ENCODE results near the gene RIPK3. TPM values are rescaled to one million over a fixed set of nuclear protein-coding genes. Genes with fewer than 3 reads are reported as not detected.

Gene RIPK3
- total and polyA plus RNA-seq, 2 experiments from 2014 or later, result 0.32 to 1.5 TPM

DNA sequence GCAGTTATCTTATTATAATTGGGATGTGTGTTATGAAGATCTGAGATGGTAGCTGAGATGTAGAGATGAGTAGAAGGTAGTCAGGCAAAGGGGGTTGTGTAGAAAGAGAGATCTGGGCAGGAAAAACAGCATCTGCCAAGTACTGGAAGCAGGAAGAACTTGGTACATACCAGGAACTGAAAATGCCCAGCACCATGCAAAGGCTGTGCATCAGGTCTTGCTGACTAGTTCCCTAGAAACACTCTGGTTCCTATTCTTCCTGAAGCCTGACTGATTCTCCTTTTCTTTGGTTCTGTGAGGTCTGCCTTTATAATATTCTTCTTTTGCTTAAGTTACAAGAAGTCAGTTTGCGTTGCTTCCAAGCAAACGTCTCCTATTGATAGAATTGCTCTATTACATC, 21.5 kb upstream of the RIPK3 start:
- DNase-seq (ENCODE audit: low spot score) (no peak), ATAC-seq (no peak)
- Mint-ChIP-seq H3K9me3 (no peaks in the 10 kb centered on the region; the same call in 2 of the 3 replicates), H3K27ac (no peak overlapping the region), H3K4me1 (peaks cover 11% of the 10 kb centered on the region), H3K36me3 (ENCODE audit: low read depth) (no peaks in the 10 kb centered on the region), H3K4me3 (no peak overlapping the region), H3K27me3 (ENCODE audit: insufficient read depth, low read depth, poor library complexity) (peaks cover 25% of the 10 kb centered on the region)
- peaks cover 9% of the 10 kb centered on the region; the same call in 1 of the 2 replicates for H3K4me1 ChIP-seq (ENCODE audit: insufficient read depth)
- no peaks in the 10 kb centered on the region for H3K79me2 ChIP-seq (replicated peaks; ENCODE audit: insufficient read depth)
- H3K9me2 ChIP-seq (ENCODE audit: insufficient read depth), result no peaks in the 10 kb centered on the region
- H3F3A ChIP-seq (replicated peaks; ENCODE audit: low read depth), result no peaks in the 10 kb centered on the region
- no peak overlapping the region for H3K4me3 ChIP-seq
- no peaks in the 10 kb centered on the region; the same call in 1 of the 2 replicates for H4K20me1 ChIP-seq (replicated peaks; ENCODE audit: insufficient read depth)
- no peaks in the 10 kb centered on the region for H3K36me3 ChIP-seq (ENCODE audit: insufficient read depth)
- TF ChIP-seq CREB1 (CRISPR knock-in tag; IDR thresholded peaks at IDR 0.05; ENCODE audit: low read depth) (no peak), ZNF114 (CRISPR knock-in tag; IDR thresholded peaks at IDR 0.05) (no peak), POLR2AphosphoS5 (IDR thresholded peaks at IDR 0.05; ENCODE audit: low read depth) (no peak), JUNB (IDR thresholded peaks at IDR 0.05; ENCODE audit: unreplicated experiment) (no peak)
- H2AFZ ChIP-seq, result no peak overlapping the region
- H3K27me3 ChIP-seq (ENCODE audit: insufficient read depth), result peaks cover 69% of the 10 kb centered on the region
- no peak overlapping the region for H3K27ac ChIP-seq (ENCODE audit: low read depth)
- H3K4me2 ChIP-seq, result no peak overlapping the region

DNA sequence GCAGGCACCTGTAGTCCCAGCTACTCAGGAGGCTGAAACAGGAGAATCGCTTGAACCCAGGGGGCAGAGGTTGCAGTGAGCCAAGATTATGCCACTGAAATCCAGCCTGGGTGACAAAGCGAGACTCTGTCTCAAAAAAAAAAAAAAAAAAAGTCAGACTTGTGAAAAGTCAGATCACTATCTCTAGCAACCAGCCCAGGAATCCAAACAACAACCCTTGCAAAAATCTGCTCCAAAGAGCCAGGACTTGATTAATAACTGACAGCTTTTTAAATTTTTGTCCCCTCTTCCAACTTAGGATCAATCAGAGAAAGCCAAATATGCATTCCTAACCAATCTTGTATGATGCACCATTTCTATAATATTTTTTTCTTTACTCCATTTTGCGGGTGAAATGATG, 20.5 kb upstream of the RIPK3 start:
- Histone ChIP-seq H3K27me3 (ENCODE audit: insufficient read depth) (peaks cover 63% of the 10 kb centered on the region), H3K36me3 (ENCODE audit: insufficient read depth) (no peaks in the 10 kb centered on the region), H3F3A (replicated peaks; ENCODE audit: low read depth) (no peaks in the 10 kb centered on the region), H3K4me2 (no peak overlapping the region), H3K4me3 (no peak overlapping the region), H3K9me2 (ENCODE audit: insufficient read depth) (no peaks in the 10 kb centered on the region), H2AFZ (no peak overlapping the region), H3K79me2 (replicated peaks; ENCODE audit: insufficient read depth) (no peaks in the 10 kb centered on the region), H4K20me1 (replicated peaks; ENCODE audit: insufficient read depth) (no peaks in the 10 kb centered on the region; the same call in 1 of the 2 replicates), H3K27ac (ENCODE audit: low read depth) (no peak overlapping the region), H3K4me1 (ENCODE audit: insufficient read depth) (0 out of 2 replicates have a peak, but pooled peaks cover 3% of the 10 kb centered on the region)
- TF ChIP-seq CREB1 (CRISPR knock-in tag; IDR thresholded peaks at IDR 0.05; ENCODE audit: low read depth), result no peak
- no peak for TF ChIP-seq EZH2 (IDR thresholded peaks at IDR 0.05; ENCODE audit: low read depth, unreplicated experiment)
- no peak for TF ChIP-seq ZNF114 (CRISPR knock-in tag; IDR thresholded peaks at IDR 0.05)
- Mint-ChIP-seq H3K4me1 (peaks cover 3% of the 10 kb centered on the region), H3K4me3 (no peak overlapping the region), H3K36me3 (ENCODE audit: low read depth) (no peaks in the 10 kb centered on the region), H3K9me3 (no peaks in the 10 kb centered on the region; the same call in 2 of the 3 replicates), H3K27ac (no peak overlapping the region), H3K27me3 (ENCODE audit: insufficient read depth, low read depth, poor library complexity) (peaks cover 20% of the 10 kb centered on the region)
- no peak for DNase-seq (ENCODE audit: low spot score)
- ATAC-seq, result no peak

DNA sequence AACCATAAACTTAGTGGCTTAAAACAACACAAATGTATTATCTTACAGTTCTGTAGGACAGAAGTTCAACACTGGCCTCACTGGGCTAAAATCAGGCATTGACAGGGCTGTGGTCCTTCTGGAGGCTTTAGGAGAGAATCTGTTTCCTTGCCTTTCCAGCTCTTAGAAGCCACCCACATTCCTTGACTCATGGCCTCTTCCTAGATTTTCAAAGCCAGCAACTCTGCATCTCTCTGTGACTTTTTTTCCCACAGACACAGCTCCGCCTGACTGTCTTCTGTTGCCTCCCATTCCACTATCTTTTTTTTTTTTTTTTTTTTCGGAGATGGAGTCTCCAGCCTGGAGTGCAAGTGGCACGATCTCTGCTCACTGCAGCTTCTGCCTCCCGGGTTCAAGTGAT, 16.4 kb upstream of the RIPK3 start:
- Histone ChIP-seq H3K27me3 (ENCODE audit: insufficient read depth) (peaks cover 59% of the 10 kb centered on the region), H3K79me2 (replicated peaks; ENCODE audit: insufficient read depth) (no peaks in the 10 kb centered on the region), H3K4me3 (no peak overlapping the region), H3K36me3 (ENCODE audit: insufficient read depth) (no peaks in the 10 kb centered on the region), H3K9me2 (ENCODE audit: insufficient read depth) (no peaks in the 10 kb centered on the region), H3K4me2 (no peak overlapping the region), H4K20me1 (replicated peaks; ENCODE audit: insufficient read depth) (no peaks in the 10 kb centered on the region; the same call in 1 of the 2 replicates), H3K27ac (ENCODE audit: low read depth) (no peak overlapping the region), H3K4me1 (ENCODE audit: insufficient read depth) (no peaks in the 10 kb centered on the region), H2AFZ (no peak overlapping the region), H3F3A (replicated peaks; ENCODE audit: low read depth) (no peaks in the 10 kb centered on the region)
- TF ChIP-seq POLR2AphosphoS5 (IDR thresholded peaks at IDR 0.05; ENCODE audit: low read depth), result no peak
- TF ChIP-seq, protein P1, sequence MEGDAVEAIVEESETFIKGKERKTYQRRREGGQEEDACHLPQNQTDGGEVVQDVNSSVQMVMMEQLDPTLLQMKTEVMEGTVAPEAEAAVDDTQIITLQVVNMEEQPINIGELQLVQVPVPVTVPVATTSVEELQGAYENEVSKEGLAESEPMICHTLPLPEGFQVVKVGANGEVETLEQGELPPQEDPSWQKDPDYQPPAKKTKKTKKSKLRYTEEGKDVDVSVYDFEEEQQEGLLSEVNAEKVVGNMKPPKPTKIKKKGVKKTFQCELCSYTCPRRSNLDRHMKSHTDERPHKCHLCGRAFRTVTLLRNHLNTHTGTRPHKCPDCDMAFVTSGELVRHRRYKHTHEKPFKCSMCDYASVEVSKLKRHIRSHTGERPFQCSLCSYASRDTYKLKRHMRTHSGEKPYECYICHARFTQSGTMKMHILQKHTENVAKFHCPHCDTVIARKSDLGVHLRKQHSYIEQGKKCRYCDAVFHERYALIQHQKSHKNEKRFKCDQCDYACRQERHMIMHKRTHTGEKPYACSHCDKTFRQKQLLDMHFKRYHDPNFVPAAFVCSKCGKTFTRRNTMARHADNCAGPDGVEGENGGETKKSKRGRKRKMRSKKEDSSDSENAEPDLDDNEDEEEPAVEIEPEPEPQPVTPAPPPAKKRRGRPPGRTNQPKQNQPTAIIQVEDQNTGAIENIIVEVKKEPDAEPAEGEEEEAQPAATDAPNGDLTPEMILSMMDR (conservative IDR thresholded peaks at IDR 0.05; ENCODE audit: low read depth in 2 of 2), result no peak
- no peak for TF ChIP-seq JUNB (IDR thresholded peaks at IDR 0.05; ENCODE audit: unreplicated experiment)
- no peak for TF ChIP-seq EZH2 (IDR thresholded peaks at IDR 0.05; ENCODE audit: low read depth, unreplicated experiment)
- TF ChIP-seq, protein P2, sequence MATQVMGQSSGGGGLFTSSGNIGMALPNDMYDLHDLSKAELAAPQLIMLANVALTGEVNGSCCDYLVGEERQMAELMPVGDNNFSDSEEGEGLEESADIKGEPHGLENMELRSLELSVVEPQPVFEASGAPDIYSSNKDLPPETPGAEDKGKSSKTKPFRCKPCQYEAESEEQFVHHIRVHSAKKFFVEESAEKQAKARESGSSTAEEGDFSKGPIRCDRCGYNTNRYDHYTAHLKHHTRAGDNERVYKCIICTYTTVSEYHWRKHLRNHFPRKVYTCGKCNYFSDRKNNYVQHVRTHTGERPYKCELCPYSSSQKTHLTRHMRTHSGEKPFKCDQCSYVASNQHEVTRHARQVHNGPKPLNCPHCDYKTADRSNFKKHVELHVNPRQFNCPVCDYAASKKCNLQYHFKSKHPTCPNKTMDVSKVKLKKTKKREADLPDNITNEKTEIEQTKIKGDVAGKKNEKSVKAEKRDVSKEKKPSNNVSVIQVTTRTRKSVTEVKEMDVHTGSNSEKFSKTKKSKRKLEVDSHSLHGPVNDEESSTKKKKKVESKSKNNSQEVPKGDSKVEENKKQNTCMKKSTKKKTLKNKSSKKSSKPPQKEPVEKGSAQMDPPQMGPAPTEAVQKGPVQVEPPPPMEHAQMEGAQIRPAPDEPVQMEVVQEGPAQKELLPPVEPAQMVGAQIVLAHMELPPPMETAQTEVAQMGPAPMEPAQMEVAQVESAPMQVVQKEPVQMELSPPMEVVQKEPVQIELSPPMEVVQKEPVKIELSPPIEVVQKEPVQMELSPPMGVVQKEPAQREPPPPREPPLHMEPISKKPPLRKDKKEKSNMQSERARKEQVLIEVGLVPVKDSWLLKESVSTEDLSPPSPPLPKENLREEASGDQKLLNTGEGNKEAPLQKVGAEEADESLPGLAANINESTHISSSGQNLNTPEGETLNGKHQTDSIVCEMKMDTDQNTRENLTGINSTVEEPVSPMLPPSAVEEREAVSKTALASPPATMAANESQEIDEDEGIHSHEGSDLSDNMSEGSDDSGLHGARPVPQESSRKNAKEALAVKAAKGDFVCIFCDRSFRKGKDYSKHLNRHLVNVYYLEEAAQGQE (IDR thresholded peaks at IDR 0.05; ENCODE audit: unreplicated experiment), result no peak
- no peak for TF ChIP-seq STAT1 (IDR thresholded peaks at IDR 0.05; ENCODE audit: unreplicated experiment)
- no peak for TF ChIP-seq ZNF331 (CRISPR knock-in tag; IDR thresholded peaks at IDR 0.05; ENCODE audit: low read depth)
- TF ChIP-seq, protein P3, sequence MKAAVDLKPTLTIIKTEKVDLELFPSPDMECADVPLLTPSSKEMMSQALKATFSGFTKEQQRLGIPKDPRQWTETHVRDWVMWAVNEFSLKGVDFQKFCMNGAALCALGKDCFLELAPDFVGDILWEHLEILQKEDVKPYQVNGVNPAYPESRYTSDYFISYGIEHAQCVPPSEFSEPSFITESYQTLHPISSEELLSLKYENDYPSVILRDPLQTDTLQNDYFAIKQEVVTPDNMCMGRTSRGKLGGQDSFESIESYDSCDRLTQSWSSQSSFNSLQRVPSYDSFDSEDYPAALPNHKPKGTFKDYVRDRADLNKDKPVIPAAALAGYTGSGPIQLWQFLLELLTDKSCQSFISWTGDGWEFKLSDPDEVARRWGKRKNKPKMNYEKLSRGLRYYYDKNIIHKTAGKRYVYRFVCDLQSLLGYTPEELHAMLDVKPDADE (IDR thresholded peaks at IDR 0.05), result no peak
- no peak for TF ChIP-seq NANOG (IDR thresholded peaks at IDR 0.05; ENCODE audit: borderline replicate concordance)
- no peak for TF ChIP-seq ZNF114 (CRISPR knock-in tag; IDR thresholded peaks at IDR 0.05)
- H3K4me1 Mint-ChIP-seq, result no peaks in the 10 kb centered on the region
- no peak overlapping the region for H3K4me3 Mint-ChIP-seq
- H3K9me3 Mint-ChIP-seq, result no peaks in the 10 kb centered on the region; the same call in 2 of the 3 replicates
- peaks cover 22% of the 10 kb centered on the region for H3K27me3 Mint-ChIP-seq (ENCODE audit: insufficient read depth, low read depth, poor library complexity)
- DNase-seq (ENCODE audit: low spot score) (no peak), ATAC-seq (no peak)
- H3K27ac Mint-ChIP-seq, result no peak overlapping the region
- H3K36me3 Mint-ChIP-seq (ENCODE audit: low read depth), result no peaks in the 10 kb centered on the region
